ENCODE measurements around the gene PDYN.

PDYN gene

DNA sequence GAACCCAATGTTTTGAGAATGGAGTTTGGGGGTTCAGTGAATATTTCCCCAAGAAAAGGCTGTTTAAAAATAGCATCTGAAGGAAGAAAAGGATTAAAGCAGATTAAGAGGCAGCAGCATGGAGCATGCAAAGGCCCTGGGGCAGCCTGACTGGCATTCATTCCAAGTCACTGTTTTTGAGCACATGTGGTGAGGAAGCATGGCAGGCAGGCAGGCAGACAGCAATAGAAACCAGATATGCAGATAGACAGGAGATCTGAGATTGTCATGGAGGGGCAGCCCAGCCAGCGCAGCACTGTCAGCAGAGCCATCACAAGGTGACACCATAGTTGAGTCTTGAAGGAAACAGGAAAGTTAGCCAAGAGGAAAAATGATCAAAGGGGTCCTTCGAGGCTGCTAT lies 60.9 kb downstream of the PDYN start:
- DNase-seq (ENCODE audit: extremely low read depth, low read depth), result no peak
- TF ChIP-seq, protein P1, sequence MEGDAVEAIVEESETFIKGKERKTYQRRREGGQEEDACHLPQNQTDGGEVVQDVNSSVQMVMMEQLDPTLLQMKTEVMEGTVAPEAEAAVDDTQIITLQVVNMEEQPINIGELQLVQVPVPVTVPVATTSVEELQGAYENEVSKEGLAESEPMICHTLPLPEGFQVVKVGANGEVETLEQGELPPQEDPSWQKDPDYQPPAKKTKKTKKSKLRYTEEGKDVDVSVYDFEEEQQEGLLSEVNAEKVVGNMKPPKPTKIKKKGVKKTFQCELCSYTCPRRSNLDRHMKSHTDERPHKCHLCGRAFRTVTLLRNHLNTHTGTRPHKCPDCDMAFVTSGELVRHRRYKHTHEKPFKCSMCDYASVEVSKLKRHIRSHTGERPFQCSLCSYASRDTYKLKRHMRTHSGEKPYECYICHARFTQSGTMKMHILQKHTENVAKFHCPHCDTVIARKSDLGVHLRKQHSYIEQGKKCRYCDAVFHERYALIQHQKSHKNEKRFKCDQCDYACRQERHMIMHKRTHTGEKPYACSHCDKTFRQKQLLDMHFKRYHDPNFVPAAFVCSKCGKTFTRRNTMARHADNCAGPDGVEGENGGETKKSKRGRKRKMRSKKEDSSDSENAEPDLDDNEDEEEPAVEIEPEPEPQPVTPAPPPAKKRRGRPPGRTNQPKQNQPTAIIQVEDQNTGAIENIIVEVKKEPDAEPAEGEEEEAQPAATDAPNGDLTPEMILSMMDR (IDR thresholded peaks at IDR 0.05; ENCODE audit: low read depth, low read length), result no peak

DNA sequence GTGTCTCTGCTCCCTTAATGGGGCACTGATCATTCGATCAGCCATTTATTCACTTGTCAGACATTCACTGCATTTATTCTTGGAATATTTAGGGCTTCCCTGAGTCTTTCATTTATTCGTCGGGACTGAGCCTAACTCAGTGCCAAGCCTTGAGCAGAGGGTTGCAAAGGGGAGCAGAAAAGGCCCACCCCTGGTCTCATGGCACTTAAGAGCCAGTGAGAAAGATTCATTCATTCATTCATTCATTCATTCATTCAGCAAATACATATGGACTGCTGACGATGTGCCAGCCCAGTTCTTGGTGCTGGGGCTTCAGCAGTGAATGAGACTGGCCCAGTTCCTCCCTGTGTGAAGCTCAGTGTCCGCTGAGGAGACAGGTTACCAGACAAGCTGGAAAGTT lies 62.0 kb downstream of the PDYN start:
- TF ChIP-seq, protein P1 (IDR thresholded peaks at IDR 0.05; ENCODE audit: low read depth, low read length), result no peak
- no peak for DNase-seq (ENCODE audit: extremely low read depth, low read depth)

DNA sequence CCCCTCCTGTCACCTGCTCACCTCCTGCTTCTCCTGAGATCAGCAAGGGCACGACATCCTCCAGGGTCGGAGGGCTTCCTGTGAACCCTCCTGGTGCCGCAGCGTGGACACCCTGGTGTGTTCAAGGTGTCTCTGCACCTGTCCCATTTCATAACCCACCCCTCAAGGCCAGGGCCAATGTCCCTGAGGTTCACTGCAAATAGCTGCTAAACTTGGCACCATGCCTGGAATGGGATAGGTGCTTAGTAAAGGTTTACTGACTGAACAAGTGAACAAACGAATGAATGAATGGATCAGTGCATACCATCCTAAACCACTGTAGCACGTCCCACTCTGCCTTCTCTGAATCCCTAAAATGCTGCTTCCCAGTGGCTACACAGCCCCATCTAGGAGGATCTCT lies 63.7 kb downstream of the PDYN start:
- no peak for DNase-seq (ENCODE audit: extremely low read depth, low read depth)
- TF ChIP-seq, protein P1 (IDR thresholded peaks at IDR 0.05; ENCODE audit: low read depth, low read length), result no peak

DNA sequence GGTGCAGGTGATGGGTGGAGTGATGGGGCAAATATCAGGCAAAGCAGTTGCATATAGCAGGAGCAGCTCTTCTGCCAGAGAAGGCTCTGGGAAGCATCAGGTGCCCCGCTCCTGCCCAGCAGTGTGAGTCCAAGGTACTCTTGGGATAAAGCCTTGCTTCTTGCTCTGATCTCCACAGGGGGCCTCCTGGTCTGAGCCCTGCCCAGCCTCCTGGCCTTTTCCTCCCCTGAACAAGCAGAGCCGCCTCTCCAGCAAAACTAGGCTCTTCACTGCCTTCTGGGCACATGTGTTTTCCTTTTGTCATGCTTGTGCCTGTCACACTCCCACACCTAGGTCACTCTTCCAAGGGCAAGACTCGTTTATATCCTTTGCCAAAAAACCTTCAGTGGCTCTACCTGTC lies 64.4 kb downstream of the PDYN start:
- TF ChIP-seq, protein P1 (IDR thresholded peaks at IDR 0.05; ENCODE audit: low read depth, low read length), result no peak
- no peak for DNase-seq (ENCODE audit: extremely low read depth, low read depth)

DNA sequence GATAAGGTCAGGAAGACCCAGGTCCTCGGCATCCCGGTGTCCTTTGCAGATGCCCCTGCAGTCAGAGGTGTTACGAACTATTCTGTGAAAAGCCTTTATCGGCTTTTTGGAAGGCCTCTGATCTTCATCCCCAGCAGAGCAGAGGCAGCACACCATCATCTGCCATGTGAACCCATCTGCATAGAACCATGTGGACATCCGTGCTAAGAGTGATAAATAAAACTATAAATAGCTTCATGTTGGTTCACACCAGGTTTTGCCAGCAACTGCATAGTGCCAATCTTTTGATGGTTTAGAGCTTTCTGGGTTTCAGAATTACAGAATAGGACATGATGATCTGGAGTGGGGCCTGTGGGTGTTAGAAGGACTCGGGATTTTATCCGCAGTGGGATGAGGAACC lies 65.1 kb downstream of the PDYN start:
- DNase-seq (ENCODE audit: extremely low read depth, low read depth), result no peak
- TF ChIP-seq, protein P1 (IDR thresholded peaks at IDR 0.05; ENCODE audit: low read depth, low read length), result no peak

Data from AG09319 (cell line).